ENCODE data around the gene KLHL12. TPM values are rescaled to one million over a fixed set of nuclear protein-coding genes. Genes with fewer than 3 reads are reported as not detected.

The KLHL12 gene
- polyA plus RNA-seq, 2 of the 4 experiments (the other 2 are of a cell fraction) = 19.4 to 59.4 TPM

- TF ChIP-seq ZFP36 (IDR thresholded peaks at IDR 0.05; ENCODE audit: borderline replicate concordance, partially characterized antibody) (no peak), HEYL (CRISPR knock-in tag; IDR thresholded peaks at IDR 0.05) (no peak), HOXA7 (CRISPR knock-in tag; IDR thresholded peaks at IDR 0.05) (no peak), JUN (IDR thresholded peaks at IDR 0.05) (no peak), ZSCAN20 (CRISPR knock-in tag; IDR thresholded peaks at IDR 0.05) (no peak), PBX3 (IDR thresholded peaks at IDR 0.05) (no peak), RFX5 (IDR thresholded peaks at IDR 0.05) (no peak)
These were observed 17.4 kb upstream of the KLHL12 start (continued) for GRCh38 chr1:202944438-202944921.

- FAIRE-seq (no peak), DNase-seq (ENCODE audit: low read depth in 1 of 2, low spot score in 1 of 2) (no peak), ATAC-seq (no peak)
- Histone ChIP-seq H3K4me1 (no peaks in the 10 kb centered on the region), H3K4me3 (no peak overlapping the region), H3K4me2 (no peak overlapping the region), H3K27ac (no peak overlapping the region), H3K9me3 (no peaks in the 10 kb centered on the region)
- WGBS (ENCODE audit: missing lambda C conversion rate) = 96% methylated on average over 1 of the region's 1 CpG
- ChIA-PET CTCF (interaction anchor here (2.5 kb wide), 1 partner anchor 10 kb away, joined by 8 read pairs; no protein-coding TSS in a partner anchor), POLR2A (no interaction called here)
- TF ChIP-seq SMC3 (IDR thresholded peaks at IDR 0.05) = no peak
These were observed 15.4 kb upstream of the KLHL12 start for GRCh38 chr1:202942426-202942825.

GRCh38 chr1:202941372-202941771, 14.3 kb upstream of the KLHL12 start:
- ChIA-PET POLR2A (no interaction called here), CTCF (interaction anchor here (0.6 to 1.2 kb wide), 2 partner anchors 14 to 117 kb away, joined by 3 to 4 read pairs; partner anchors contain the start of gene KLHL12)
- 77% methylated on average over 4 of the region's 4 CpGs for WGBS (ENCODE audit: missing lambda C conversion rate)
- no peak for ATAC-seq
- no peaks in the 10 kb centered on the region for H3K9me3 ChIP-seq
- H3K27ac ChIP-seq = no peak overlapping the region
- TF ChIP-seq ZC3H11A (IDR thresholded peaks at IDR 0.05) (no peak), REST (IDR thresholded peaks at IDR 0.05) (no peak), HEYL (CRISPR knock-in tag; IDR thresholded peaks at IDR 0.05) (no peak), FOSL2 (IDR thresholded peaks at IDR 0.05) (no peak), FOSL2 (CRISPR knock-in tag; IDR thresholded peaks at IDR 0.05) (no peak)
- no peak overlapping the region for H3K4me3 ChIP-seq
- no peaks in the 10 kb centered on the region for H3K4me1 ChIP-seq
- DNase-seq (ENCODE audit: low read depth in 1 of 2, low spot score in 1 of 2) = no peak
- FAIRE-seq = no peak
- H3K4me2 ChIP-seq = no peak overlapping the region

GRCh38 chr1:202940561-202940960, 13.5 kb upstream of the KLHL12 start:
- FAIRE-seq = no peak
- CTCF ChIA-PET = interaction anchor here (0.8 to 1.3 kb wide), 3 partner anchors 13 to 599 kb away, joined by 3 to 4 read pairs (median 3); partner anchors contain the start of genes KLHL12 and UBE2T

More at GRCh38 chr1:202940561-202940960, 13.5 kb upstream of the KLHL12 start:
- ATAC-seq (no peak), DNase-seq (ENCODE audit: low read depth in 1 of 2, low spot score in 1 of 2) (no peak)
- Histone ChIP-seq H3K27ac (no peak overlapping the region), H3K4me3 (no peak overlapping the region), H3K9me3 (no peaks in the 10 kb centered on the region), H3K4me2 (no peak overlapping the region), H3K4me1 (no peaks in the 10 kb centered on the region)
- no peak for TF ChIP-seq ATOH8 (CRISPR knock-in tag; IDR thresholded peaks at IDR 0.05; ENCODE audit: low read depth)
- no peak for TF ChIP-seq HOXB5 (CRISPR knock-in tag; IDR thresholded peaks at IDR 0.05)
- TF ChIP-seq ZFP36 (IDR thresholded peaks at IDR 0.05; ENCODE audit: borderline replicate concordance, partially characterized antibody) = no peak
- no peak for TF ChIP-seq GATA3 (IDR thresholded peaks at IDR 0.05; ENCODE audit: borderline replicate concordance)
- no peak for TF ChIP-seq MAFK (IDR thresholded peaks at IDR 0.05; ENCODE audit: partially characterized antibody)
- POLR2A ChIA-PET = no interaction called here
